OCI-LY3 (cell line): Measurements from ENCODE around the gene CORO6.

ENCODE experiments used
- CTCF ChIP-seq: fragments of 200-600, 300-600 bp; sonication (generic); IDR thresholded peaks from 2 replicates; pipeline ENCODE4 v1.5.1; 2014; ENCODE audit warnings: antibody characterized with exemption, low read length, low read depth
- EZH2phosphoT487 ChIP-seq: fragments of 200-600 bp; shearing (Covaris generic); IDR thresholded peaks from 2 replicates; pipeline ENCODE4 v1.6.1; 2018; ENCODE audit warnings: antibody characterized with exemption, mixed run types, low read depth

- TF ChIP-seq CTCF: no peak
- TF ChIP-seq EZH2phosphoT487: no peak
Observed at GRCh38 chr17:29652976-29653375, 30.3 kb upstream of the CORO6 start.
